ENCODE measurements around the gene ZNF808. TPM values are rescaled to one million over a fixed set of nuclear protein-coding genes. Genes with fewer than 3 reads are reported as not detected.
"Not testable (repeated sequence)": the region's sequence is repeated elsewhere in the genome, so short reads cannot be mapped to it uniquely, and the experiment has no call there.

ZNF808 gene
- 48.0 TPM for total RNA-seq

GRCh38 chr19:52527134-52527955 lies at the start of gene ZNF808:
Gene ZNF808, plus strand, starts transcription at chr19:52527668. Its CDS starts 15,617 bp downstream, at chr19:52543285.
- DNase-seq = peak; percentile 95

DNA sequence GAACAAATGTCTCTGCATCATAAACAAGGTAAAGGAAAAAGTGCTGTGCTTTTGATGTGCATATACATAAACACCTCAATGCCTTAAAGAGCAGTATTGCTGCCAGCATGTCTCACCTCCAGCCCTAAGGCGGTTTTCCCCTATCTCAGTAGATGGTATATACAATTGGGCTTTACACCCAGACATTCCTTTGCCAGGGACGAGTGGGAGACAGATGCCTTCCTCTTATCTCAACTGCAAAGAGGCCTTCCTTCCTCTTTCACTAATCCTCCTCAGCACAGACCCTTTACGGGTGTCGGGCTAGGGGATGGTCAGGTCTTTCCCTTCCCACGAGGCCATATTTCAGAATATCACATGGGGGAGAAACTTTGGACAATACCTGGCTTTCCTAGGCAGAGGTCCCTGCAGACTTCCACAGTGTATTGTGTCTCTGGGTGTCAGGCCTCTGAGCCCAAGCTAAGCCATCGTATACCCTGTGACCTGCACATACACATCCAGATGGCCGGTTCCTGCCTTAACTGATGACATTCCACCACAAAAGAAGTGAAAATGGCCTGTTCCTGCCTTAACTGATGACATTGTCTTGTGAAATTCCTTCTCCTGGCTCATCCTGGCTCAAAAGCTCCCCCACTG lies 43.2 kb upstream of the ZNF808 start:
- not testable (repeated sequence) for DNase-seq

DNA sequence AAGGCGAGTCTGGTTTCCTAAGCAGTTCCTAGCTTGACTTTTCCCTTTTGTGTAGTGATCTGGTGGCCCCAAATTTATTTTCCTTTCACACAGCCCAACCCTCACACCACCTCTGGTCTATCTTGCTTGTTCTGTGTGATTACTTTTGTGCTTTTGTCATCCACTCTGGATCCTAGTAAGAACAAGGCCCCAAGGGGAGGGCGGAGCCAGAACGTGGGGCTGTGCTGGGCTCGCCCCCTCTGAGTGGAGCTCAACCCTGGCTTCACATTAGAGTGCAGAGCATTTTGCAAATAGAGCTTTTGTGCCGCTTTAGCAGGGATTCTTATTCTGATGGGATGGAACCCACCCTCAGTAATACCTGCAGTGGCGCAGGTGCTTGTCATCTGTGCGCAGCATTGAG lies 42.4 kb upstream of the ZNF808 start:
- not testable (repeated sequence) for DNase-seq

GRCh38 chr19:52485561-52486240 lies 41.8 kb upstream of the ZNF808 start:
- peak; percentile 18 for DNase-seq

DNA sequence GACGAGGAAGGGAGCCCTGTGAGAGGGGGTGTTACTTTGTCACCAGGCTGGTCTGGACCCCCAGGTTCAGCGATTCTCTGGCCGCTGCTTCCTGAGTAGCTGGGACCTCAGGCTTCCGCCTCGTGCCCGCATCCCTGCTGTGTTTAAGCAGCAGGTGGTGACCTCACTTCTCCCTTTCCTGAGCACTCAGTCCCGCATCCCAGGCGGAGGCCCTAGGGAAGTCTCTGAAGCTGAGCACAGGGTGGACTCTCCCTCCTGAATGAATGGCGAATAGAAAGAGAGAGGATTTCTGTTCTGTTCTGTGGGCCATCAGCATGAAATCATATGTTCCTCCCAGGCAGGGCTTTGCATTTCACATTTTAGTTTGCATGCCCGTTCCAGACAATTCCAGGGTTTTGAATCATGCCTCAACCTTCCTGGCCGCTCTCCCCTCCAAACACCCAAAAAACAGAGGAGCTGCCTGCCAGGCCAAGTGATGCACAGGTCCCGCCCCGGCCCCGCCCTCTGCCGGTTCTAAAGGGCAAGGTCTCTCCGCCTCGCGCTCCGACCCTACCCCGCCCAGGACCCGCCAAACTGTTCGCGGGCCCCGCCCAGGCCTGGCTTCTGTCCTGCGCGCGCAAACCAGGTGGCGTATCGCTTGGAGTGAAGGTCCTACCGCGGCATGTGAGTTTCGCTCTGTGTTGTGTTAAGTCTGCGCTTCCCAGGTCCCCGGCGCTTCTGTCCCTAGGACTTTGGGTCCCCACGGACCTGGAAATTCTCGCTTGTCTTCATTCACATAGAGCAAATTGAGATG lies 35.1 kb upstream of the ZNF808 start:
- DNase-seq = peak; percentile 67

GRCh38 chr19:52492994-52493470 lies 34.4 kb upstream of the ZNF808 start:
- DNase-seq = peak; percentile 52

DNA sequence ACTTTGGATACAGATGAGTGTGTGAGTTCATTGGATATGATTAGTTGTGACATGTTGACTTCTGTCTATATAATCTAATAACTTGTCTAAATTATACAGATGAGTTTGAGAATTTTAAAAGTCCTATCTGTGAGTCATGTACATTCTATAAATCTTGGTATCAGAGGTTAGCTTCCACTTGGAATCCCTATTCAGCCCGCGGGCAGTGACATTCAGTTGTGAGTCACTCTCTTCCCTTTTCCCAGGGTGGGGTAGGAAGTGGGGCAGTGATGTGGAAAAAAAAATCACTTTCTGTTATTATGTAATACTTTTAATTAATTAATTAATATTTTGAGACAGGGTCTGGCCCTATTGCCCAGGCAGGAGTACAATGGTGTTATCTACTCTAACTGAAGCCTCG lies 33.0 kb upstream of the ZNF808 start:
- DNase-seq = no peak

GRCh38 chr19:52498571-52498970 lies 28.9 kb upstream of the ZNF808 start:
- DNase-seq = no peak

DNA sequence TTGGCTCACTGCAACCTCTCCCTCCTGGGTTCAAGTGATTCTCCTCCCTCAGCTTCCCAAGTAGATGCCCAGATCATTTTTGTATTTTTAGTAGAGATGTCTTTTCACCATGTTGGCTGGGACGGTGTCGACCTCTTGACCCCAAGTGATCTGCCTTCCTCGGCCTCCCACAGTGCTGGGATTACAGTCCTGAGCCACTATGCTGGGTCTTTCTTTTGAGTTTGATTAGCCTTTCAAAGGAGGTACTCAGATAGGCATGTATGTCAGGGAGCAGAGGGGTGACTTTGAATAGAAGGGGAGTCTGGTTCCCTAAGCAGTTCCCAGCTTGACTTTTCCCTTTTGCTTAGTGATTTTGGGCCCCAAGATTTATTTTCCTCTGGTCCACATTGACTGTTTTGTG lies 27.0 kb upstream of the ZNF808 start:
- DNase-seq = not testable (repeated sequence)

GRCh38 chr19:52500991-52501390 lies 26.5 kb upstream of the ZNF808 start:
- not testable (repeated sequence) for DNase-seq

- DNase-seq = no peak
Measured at GRCh38 chr19:52507266-52507665, 20.2 kb upstream of the ZNF808 start.

GRCh38 chr19:52516191-52516590 lies 11.3 kb upstream of the ZNF808 start:
- DNase-seq = no peak

- DNase-seq = no peak
Measured at GRCh38 chr19:52518646-52519045, 8.8 kb upstream of the ZNF808 start.

DNA sequence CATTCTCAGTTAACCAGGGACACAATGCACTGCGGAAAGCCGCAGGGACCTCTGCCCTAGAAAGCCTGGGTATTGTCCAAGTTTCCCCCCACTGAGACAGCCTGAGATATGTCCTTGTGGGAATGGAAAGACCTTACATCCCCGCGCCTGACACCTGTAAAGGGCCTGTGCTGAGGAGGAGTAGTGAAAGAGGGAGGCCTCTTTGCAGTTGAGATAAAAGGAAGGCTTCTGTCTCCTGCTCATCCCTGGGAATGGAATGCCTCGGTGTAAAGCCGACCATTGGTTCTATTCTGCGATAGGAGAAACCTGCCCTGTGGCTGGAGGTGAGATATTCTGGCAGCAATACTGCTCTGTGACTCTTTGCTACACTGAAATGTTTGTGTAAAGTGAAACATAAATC lies 8.3 kb upstream of the ZNF808 start:
- DNase-seq = not testable (repeated sequence)

GRCh38 chr19:52520013-52520412 lies 7.5 kb upstream of the ZNF808 start:
- no peak for DNase-seq

- DNase-seq = no peak
Measured at GRCh38 chr19:52522551-52522950, 4.9 kb upstream of the ZNF808 start.

GRCh38 chr19:52524086-52524485 lies 3.4 kb upstream of the ZNF808 start:
- DNase-seq = no peak

DNA sequence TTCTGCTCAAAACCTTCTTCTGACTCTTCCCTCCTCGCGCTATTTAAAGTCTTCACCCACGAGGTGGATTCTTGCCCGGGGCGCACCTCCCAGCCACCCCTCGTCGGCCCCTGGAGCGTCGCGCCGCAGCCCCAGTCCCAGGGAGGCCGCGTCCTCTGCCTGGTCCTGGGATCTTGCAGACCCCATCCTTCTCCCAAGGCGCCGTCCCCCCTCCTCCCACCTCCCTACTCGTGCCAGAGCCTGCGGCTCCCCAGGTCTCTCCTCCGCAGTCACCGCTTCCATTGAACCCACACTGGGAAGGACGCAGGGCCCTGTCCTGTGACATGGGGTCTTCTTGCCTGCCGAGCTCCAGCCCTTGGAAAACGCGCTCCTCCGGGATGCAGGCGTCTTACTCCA lies 486 bp downstream of the ZNF808 start:
- peak; percentile 9 for DNase-seq

GRCh38 chr19:52532480-52532879 lies 5.0 kb downstream of the ZNF808 start:
- no peak for DNase-seq

DNA sequence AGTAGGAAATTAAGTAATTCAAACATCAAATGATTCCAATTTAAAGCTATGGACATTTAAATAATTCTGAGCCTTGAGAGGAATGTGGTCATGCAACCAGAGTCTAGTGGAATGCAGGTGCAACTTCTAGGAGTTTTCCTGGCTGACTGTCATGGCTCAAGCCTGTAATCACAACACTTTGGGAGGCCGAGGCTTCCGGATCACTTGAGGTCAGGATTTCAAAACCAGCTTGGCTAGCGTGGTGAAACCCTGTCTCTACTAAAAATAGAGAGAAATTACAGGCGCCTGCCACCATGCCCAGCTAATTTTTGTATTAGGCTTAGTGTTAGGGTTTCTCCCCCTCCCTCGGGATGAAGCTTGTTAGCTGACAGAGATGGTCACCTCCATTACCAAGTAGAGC lies 6.4 kb downstream of the ZNF808 start:
- no peak for DNase-seq

DNA sequence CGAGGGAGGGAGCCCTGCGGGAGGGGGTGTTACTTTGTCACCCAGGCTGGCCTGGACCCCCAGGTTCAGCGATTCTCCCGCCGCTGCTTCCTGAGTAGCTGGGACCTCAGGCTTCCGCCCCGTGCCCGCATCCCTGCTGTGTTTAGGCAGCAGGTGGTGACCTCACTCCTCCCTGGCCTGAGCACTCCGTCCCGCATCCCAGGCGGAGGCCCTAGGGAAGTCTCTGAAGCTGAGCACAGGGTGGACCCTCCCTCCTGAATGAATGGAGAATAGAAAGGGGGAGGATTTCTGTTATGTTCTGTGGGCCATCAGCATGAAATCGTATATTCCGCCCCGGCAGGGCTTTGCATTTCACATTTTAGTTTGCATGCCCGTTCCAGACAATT lies 7.9 kb downstream of the ZNF808 start:
- not testable (repeated sequence) for DNase-seq

DNA sequence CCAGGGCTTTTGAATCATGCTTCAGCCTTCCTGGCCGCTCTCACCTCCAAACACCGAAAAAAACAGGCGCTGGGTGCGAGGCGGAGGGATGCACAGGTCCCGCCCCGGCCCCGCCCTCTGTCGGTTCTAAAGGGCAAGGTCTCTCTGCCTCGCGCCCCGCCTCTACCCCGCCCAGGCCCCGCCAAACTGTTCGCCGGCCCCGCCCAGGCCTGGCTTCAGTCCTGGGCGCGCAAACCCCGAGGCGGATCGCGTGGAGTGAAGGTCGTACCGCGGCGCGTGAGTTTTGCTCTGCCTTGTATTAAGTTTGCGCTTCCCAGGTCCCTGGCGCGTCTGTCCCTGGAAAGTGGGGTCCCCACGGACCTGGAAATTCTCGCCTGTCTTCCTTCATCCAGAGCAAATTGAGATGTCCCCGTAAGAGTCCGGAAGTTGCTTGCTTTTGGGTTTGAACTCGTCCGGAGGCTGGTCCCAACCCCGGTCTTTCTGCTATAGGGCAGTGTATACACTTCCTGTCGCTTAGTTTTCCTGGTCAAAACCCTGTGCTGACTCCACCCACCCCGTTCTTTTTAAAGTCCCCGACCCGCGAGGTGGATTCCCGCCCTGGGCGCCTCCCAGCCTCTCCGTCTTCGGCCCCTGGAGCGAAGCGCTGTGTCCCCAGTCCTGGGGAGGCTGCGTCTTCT lies 8.4 kb downstream of the ZNF808 start:
- DNase-seq = peak; percentile 91

Data from tongue (tissue), 2 donors.